Endothelial cell of umbilical vein (primary cell): Measurements from ENCODE around the gene TBXT. TPM values are rescaled to one million over a fixed set of nuclear protein-coding genes. Genes with fewer than 3 reads are reported as not detected.

Experiments used
- BruUV-seq: library from RNA; stranded (reverse); fragments of 400-500 nt; replicated peaks from 2 replicates; lab custom pipeline; 2021; lab: Mats Ljungman, UMichigan
- CTCF ChIA-PET: fragments of 300-600, 350-600 bp; sonication (Branson Sonifier 250); formaldehyde crosslinking; loops from one replicate; lab custom pipeline; 2021; ENCODE audit warnings: antibody characterized with exemption, inconsistent platforms; lab: Charles Lee
- POLR2A ChIA-PET: fragments of 300-600, 350-600 bp; sonication (Branson Sonifier 250); formaldehyde crosslinking; loops from one replicate; lab custom pipeline; 2021; ENCODE audit warnings: antibody characterized with exemption, inconsistent platforms; lab: Charles Lee
- DNase-seq: peaks from one replicate; pipeline ENCODE4 v3.0.0-alpha.2; 2011; ENCODE audit warnings: low read depth, low spot score
- FAIRE-seq: peaks from 2 replicates; lab custom pipeline; 2011; peaks lifted over from hg19 to GRCh38; lab: Jason Lieb, UNC
- H2AFZ ChIP-seq: 2 replicates; pipeline ENCODE4 v1.6.0; 2012; ENCODE audit warnings: low read depth, low read length, control low read depth, inconsistent platforms
- H3K27ac ChIP-seq: 2 replicates; pipeline ENCODE4 v1.5.1; 2011; ENCODE audit warnings: low read depth, mild to moderate bottlenecking, control low read depth, low read length, moderate library complexity; ENCODE audit not compliant: insufficient read depth
- H3K27me3 ChIP-seq, 2 experiments: 2 replicates each; pipeline versions ENCODE4 v1.6.0 to v1.6.1; 2011; ENCODE audit warnings: low read length in 2 of 2, mixed read lengths in 1 of 2; ENCODE audit not compliant: control insufficient read depth in 2 of 2, insufficient read depth in 2 of 2
- H3K36me3 ChIP-seq, 2 experiments: 2 replicates in 1 of 2; 3 replicates in 1 of 2; pipeline ENCODE4 v1.5.1; 2011; ENCODE audit warnings: low read length in 2 of 2, mild to moderate bottlenecking in 1 of 2, moderate library complexity in 1 of 2; ENCODE audit not compliant: control insufficient read depth in 2 of 2, insufficient read depth in 2 of 2; ENCODE audit errors: extremely low read depth in 1 of 2
- H3K4me1 ChIP-seq: 3 replicates; pipeline ENCODE4 v1.5.1; 2011; ENCODE audit warnings: mild to moderate bottlenecking, low read length; ENCODE audit not compliant: control insufficient read depth, insufficient read depth; ENCODE audit errors: extremely low read depth
- H3K4me2 ChIP-seq: 2 replicates; pipeline ENCODE4 v1.6.1; 2011; ENCODE audit warnings: low read length, control low read depth, mixed read lengths; ENCODE audit not compliant: insufficient read depth
- H3K4me3 ChIP-seq, 3 experiments: fragments of 200-600 bp in 1 of 3; sonication (generic), shearing (Covaris generic) in 1 of 3; replicated peaks in 1 of 3; 2 replicates each; pipeline ENCODE4 v1.5.1; 2011 to 2016; ENCODE audit warnings: control low read depth in 3 of 3, low read length in 3 of 3, mild to moderate bottlenecking in 2 of 3, inconsistent platforms in 1 of 3, low read depth in 1 of 3, moderate library complexity in 1 of 3; ENCODE audit not compliant: insufficient read depth in 1 of 3
- H3K79me2 ChIP-seq: 2 replicates; pipeline ENCODE4 v1.6.0; 2012; ENCODE audit warnings: low read length, inconsistent platforms; ENCODE audit not compliant: control insufficient read depth, insufficient read depth
- H3K9ac ChIP-seq: replicated peaks from 2 replicates; pipeline ENCODE3; 2011; ENCODE audit warnings: low read length, control low read depth; ENCODE audit not compliant: insufficient read depth; ENCODE audit errors: extremely low read depth
- H3K9me1 ChIP-seq: replicated peaks from 3 replicates; pipeline ENCODE4 v1.6.0; 2011; ENCODE audit warnings: mild to moderate bottlenecking, low read length; ENCODE audit not compliant: control insufficient read depth, insufficient read depth; ENCODE audit errors: extremely low read depth
- H3K9me3 ChIP-seq: replicated peaks from 2 replicates; pipeline ENCODE4 v1.5.1; 2012; ENCODE audit warnings: low read length, inconsistent platforms; ENCODE audit not compliant: control insufficient read depth, insufficient read depth
- H4K20me1 ChIP-seq: replicated peaks from 2 replicates; pipeline ENCODE3; 2011; ENCODE audit warnings: mild to moderate bottlenecking, low read length; ENCODE audit not compliant: control insufficient read depth, insufficient read depth; ENCODE audit errors: extremely low read depth
- CTCF ChIP-seq, 2 donors: IDR thresholded peaks; 1 replicate in 1 of 2; 2 replicates in 1 of 2; pipeline ENCODE4 v1.5.1; 2011; ENCODE audit warnings: low read length in 2 of 2, mild to moderate bottlenecking in 2 of 2, moderate library complexity in 2 of 2, control low read depth in 1 of 2, inconsistent platforms in 1 of 2, low read depth in 1 of 2; ENCODE audit not compliant: insufficient read depth in 1 of 2; ENCODE audit errors: extremely low read depth in 1 of 2
- FOS ChIP-seq: IDR thresholded peaks from 2 replicates; pipeline ENCODE4 v1.6.1; 2011; ENCODE audit warnings: mild to moderate bottlenecking, low read length, moderate library complexity, borderline replicate concordance; ENCODE audit not compliant: insufficient read depth
- GATA2 ChIP-seq: IDR thresholded peaks from 2 replicates; pipeline ENCODE4 v1.7.0; 2011; ENCODE audit warnings: low read depth, mild to moderate bottlenecking, moderate library complexity, mixed read lengths, low read length; ENCODE audit not compliant: insufficient read length, insufficient read depth
- JUN ChIP-seq: IDR thresholded peaks from 2 replicates; pipeline ENCODE4 v1.6.1; 2011; ENCODE audit warnings: borderline replicate concordance, low read depth; ENCODE audit not compliant: insufficient read length, insufficient read depth
- MAX ChIP-seq: IDR thresholded peaks from 2 replicates; pipeline ENCODE4 v1.6.1; 2011; ENCODE audit not compliant: insufficient read depth, insufficient read length
- MYC ChIP-seq: IDR thresholded peaks from one replicate; pipeline ENCODE4 v1.6.1; 2011; ENCODE audit warnings: mild to moderate bottlenecking, low read depth, low read length
- POLR2AphosphoS5 ChIP-seq: IDR thresholded peaks from 2 replicates; pipeline ENCODE4 v1.6.1; 2012; ENCODE audit warnings: low read depth, mild to moderate bottlenecking, control low read depth, low read length, moderate library complexity; ENCODE audit not compliant: insufficient read depth
- dilution Hi-C: fragments of 300-500 bp; cut with MboI; formaldehyde crosslinking; loops from one replicate; pipeline ENCODE4 v1.15.0; 2019; ENCODE audit warnings: low sequenced_read_pairs; ENCODE audit not compliant: extremely low pct_ligation_motif_present
- intact Hi-C: fragments of 100-400 bp; cut with micrococcal nuclease; formaldehyde crosslinking; loops from one replicate; pipeline ENCODE4 v1.10.0; 2022
- polyA plus RNA-seq, 4 experiments: library from polyadenylated mRNA; depleted of rRNA in 3 of 4; stranded (reverse) in 3 of 4; unstranded in 1 of 4; fragments of >200 nt; gene quantifications; 2 replicates each; pipeline versions ENCODE4 v1.2.1 to v1.2.3, GENCODE V29; 2011 to 2012; ENCODE audit warnings: missing spikeins in 1 of 4
- total RNA-seq: library from RNA; stranded (reverse); gene quantifications from 2 replicates; pipeline ENCODE4 v1.2.3, GENCODE V29; 2021

The TBXT gene
- total and polyA plus RNA-seq, 2 donors (not counting 3 experiments of a cell fraction or from before 2014, with no cell fraction given): not detected

DNA sequence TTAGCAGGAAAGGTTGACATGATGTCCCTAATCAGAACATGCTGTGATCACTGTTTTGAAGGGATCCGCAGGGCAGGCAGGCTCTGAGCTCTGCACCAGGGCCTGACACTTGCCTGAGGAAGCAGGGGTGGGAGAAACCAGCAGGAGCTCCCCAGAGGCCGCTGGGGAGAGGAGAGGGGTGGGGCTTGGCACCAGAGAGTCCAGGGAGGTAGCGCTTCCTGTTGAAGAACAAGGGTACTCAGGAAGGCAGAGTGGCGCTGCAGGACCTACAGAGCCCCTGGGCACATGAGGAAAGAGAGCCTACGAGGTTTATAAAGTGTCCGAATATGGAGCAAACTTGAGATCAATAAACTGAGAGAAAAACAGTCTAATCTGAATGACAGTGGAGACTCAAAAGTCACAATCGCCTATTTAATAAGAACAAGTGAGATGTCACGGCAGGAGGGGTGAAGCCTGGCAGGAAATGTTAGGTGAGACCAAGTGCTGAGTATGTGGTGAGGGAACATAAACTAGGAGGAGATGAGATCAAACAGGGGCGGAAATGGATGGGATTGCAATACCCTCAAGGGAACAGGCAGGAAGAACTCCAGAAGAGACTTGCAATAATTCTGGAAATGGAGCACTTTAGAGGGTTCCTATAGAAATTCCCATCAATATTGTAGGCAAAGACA is 5.8 kb upstream of the TBXT start:
- Histone ChIP-seq H2AFZ (no peak overlapping the region), H3K79me2 (no peaks in the 10 kb centered on the region), H3K27ac (no peak overlapping the region), H3K36me3 (no peaks in the 10 kb centered on the region), H3K4me3 (no peak overlapping the region), H3K9me3 (no peaks in the 10 kb centered on the region), H3K9me1 (no peaks in the 10 kb centered on the region), H3K27me3 (peaks cover 18 to 25% of the 10 kb centered on the region in 2 experiments), H3K9ac (no peak overlapping the region), H4K20me1 (no peaks in the 10 kb centered on the region), H3K4me2 (no peak overlapping the region), H3K4me1 (no peaks in the 10 kb centered on the region)
- DNase-seq (no peak), FAIRE-seq (no peak)
- POLR2A ChIA-PET: no interaction called here
- TF ChIP-seq GATA2: no peak
- TF ChIP-seq MYC: no peak
- no peak for TF ChIP-seq POLR2AphosphoS5
- TF ChIP-seq MAX: no peak
- TF ChIP-seq CTCF (IDR thresholded peaks at IDR 0.05; ENCODE audit: extremely low read depth in 1 of 2, insufficient read depth in 1 of 2, low read depth in 1 of 2, low read length in 2 of 2): no peak
- TF ChIP-seq JUN: no peak
- no peak for TF ChIP-seq FOS
- BruUV-seq: no TSS peak
- CTCF ChIA-PET: no interaction called here
- intact Hi-C loops (no loop called here), dilution Hi-C loops (no loop called here)
